Measurements from ENCODE around the gene NFIB. TPM values are rescaled to one million over a fixed set of nuclear protein-coding genes. Genes with fewer than 3 reads are reported as not detected.

Gene NFIB
- total and polyA plus RNA-seq, 8 donors = 8.9 to 65.0 (median 45.7) TPM

- no peaks in the 10 kb centered on the region for H3K4me1 ChIP-seq
- no peaks in the 10 kb centered on the region for H3K9me3 ChIP-seq
- DNase-seq (peak in 3 of 6 donors; percentile 21 to 43 (median 38)), ATAC-seq (peak; percentile 5 to 26 (median 16)), FAIRE-seq (no peak)
- H3K4me3 ChIP-seq = peak overlapping the region in 2 of 4 donors; percentile 42 to 47
- 12 to 15% methylated on average over 34 to 35 of the region's 35 CpGs for WGBS, 2 donors
- intact Hi-C loops (cut with DNase I) = no loop called here
- peaks cover 0 to 12% (median 0%) of the 10 kb centered on the region in 4 donors for H3K27me3 ChIP-seq
- no peak overlapping the region for H3K27ac ChIP-seq
- no peaks in the 10 kb centered on the region for H3K36me3 ChIP-seq
- TF ChIP-seq CTCF (IDR thresholded peaks at IDR 0.05) = no peak
These were observed 32.4 kb upstream of the NFIB start for GRCh38 chr9:14346231-14346791.

GRCh38 chr9:14345354-14346230 lies 31.7 kb upstream of the NFIB start:
- Histone ChIP-seq H3K4me1 (no peaks in the 10 kb centered on the region), H3K27me3 (peaks cover 0 to 12% (median 0%) of the 10 kb centered on the region in 4 donors), H3K4me3 (peak overlapping the region in 1 of 4 donors; percentile 47), H3K36me3 (no peaks in the 10 kb centered on the region), H3K9me3 (no peaks in the 10 kb centered on the region), H3K27ac (no peak overlapping the region)
- TF ChIP-seq CTCF (IDR thresholded peaks at IDR 0.05) = no peak
- intact Hi-C loops (cut with DNase I) = no loop called here
- FAIRE-seq (no peak), ATAC-seq (no peak), DNase-seq (no peak)
- 34 to 42% methylated on average over 39 to 45 of the region's 45 CpGs for WGBS, 2 donors

- FAIRE-seq (no peak), DNase-seq (no peak), ATAC-seq (no peak)
- WGBS, 2 donors = 64 to 74% methylated on average over 9 of the region's 9 CpGs
- no peak for TF ChIP-seq CTCF (IDR thresholded peaks at IDR 0.05)
- H3K4me3 ChIP-seq = no peak overlapping the region
- intact Hi-C loops (cut with DNase I) = no loop called here
- no peaks in the 10 kb centered on the region for H3K9me3 ChIP-seq
- no peaks in the 10 kb centered on the region for H3K4me1 ChIP-seq
- H3K27me3 ChIP-seq = peaks cover 0 to 7% (median 0%) of the 10 kb centered on the region in 4 donors
- H3K27ac ChIP-seq = no peak overlapping the region
- no peaks in the 10 kb centered on the region for H3K36me3 ChIP-seq
These were observed 31.0 kb upstream of the NFIB start for GRCh38 chr9:14344941-14345353.

GRCh38 chr9:14344053-14344524 lies 30.1 kb upstream of the NFIB start:
- no peak overlapping the region for H3K27ac ChIP-seq
- DNase-seq (no peak), ATAC-seq (no peak), FAIRE-seq (no peak)
- H3K4me3 ChIP-seq = no peak overlapping the region
- H3K9me3 ChIP-seq = no peaks in the 10 kb centered on the region
- H3K4me1 ChIP-seq = no peaks in the 10 kb centered on the region
- 40 to 41% methylated on average over 6 of the region's 6 CpGs for WGBS, 2 donors
- peaks cover 0 to 1% (median 0%) of the 10 kb centered on the region in 4 donors for H3K27me3 ChIP-seq
- TF ChIP-seq CTCF (IDR thresholded peaks at IDR 0.05) = no peak
- intact Hi-C loops (cut with DNase I) = no loop called here
- H3K36me3 ChIP-seq = no peaks in the 10 kb centered on the region

All from pancreas (tissue), 10 donors.